ENCODE measurements around the gene FBXO8.

GRCh38 chr4:174305961-174306360 lies 22.5 kb upstream of the FBXO8 start:
- no peak for TF ChIP-seq CTCF (conservative IDR thresholded peaks at IDR 0.05; ENCODE audit: low read depth, low read length)
- no peak for TF ChIP-seq EZH2phosphoT487 (IDR thresholded peaks at IDR 0.05; ENCODE audit: borderline replicate concordance, low read length)

Data from PC-3 (cell line).